ENCODE data around the gene GALM. TPM values are rescaled to one million over a fixed set of nuclear protein-coding genes. Genes with fewer than 3 reads are reported as not detected.

GALM gene
- total and polyA plus RNA-seq, 2 donors (not counting 3 experiments of a cell fraction or from before 2014, with no cell fraction given): 4.8 to 6.1 TPM

- no peak overlapping the region for H3K9ac ChIP-seq (replicated peaks; ENCODE audit: extremely low read depth, insufficient read depth, low read length)
Observed at GRCh38 chr2:38734299-38735058, 68.6 kb downstream of the GALM start.

More at GRCh38 chr2:38734299-38735058, 68.6 kb downstream of the GALM start:
- no peak for DNase-seq (ENCODE audit: low read depth, low spot score)
- intact Hi-C loops (cut with micrococcal nuclease): no loop called here
- Histone ChIP-seq H3K4me3 (replicated peaks in 1 of 3; ENCODE audit: insufficient read depth in 1 of 3, low read depth in 1 of 3, low read length in 3 of 3) (no peak overlapping the region), H3K27ac (ENCODE audit: insufficient read depth, low read depth, low read length) (no peak overlapping the region), H3K27me3 (ENCODE audit: control insufficient read depth in 2 of 2, insufficient read depth in 2 of 2, low read length in 2 of 2) (no peaks in the 10 kb centered on the region), H3K9me1 (replicated peaks; ENCODE audit: control insufficient read depth, extremely low read depth, insufficient read depth, low read length) (no peaks in the 10 kb centered on the region), H4K20me1 (replicated peaks; ENCODE audit: control insufficient read depth, extremely low read depth, insufficient read depth, low read length) (no peaks in the 10 kb centered on the region), H3K4me1 (ENCODE audit: control insufficient read depth, extremely low read depth, insufficient read depth, low read length) (no peaks in the 10 kb centered on the region), H3K4me2 (ENCODE audit: insufficient read depth, low read length) (no peak overlapping the region), H3K36me3 (ENCODE audit: control insufficient read depth in 2 of 2, extremely low read depth in 1 of 2, insufficient read depth in 2 of 2, low read length in 2 of 2) (peaks cover 0 to 9% of the 10 kb centered on the region in 2 experiments), H3K79me2 (ENCODE audit: control insufficient read depth, insufficient read depth, low read length) (no peaks in the 10 kb centered on the region), H3K9me3 (replicated peaks; ENCODE audit: control insufficient read depth, insufficient read depth, low read length) (no peaks in the 10 kb centered on the region), H2AFZ (ENCODE audit: low read depth, low read length) (no peak overlapping the region)
- TF ChIP-seq GATA2 (IDR thresholded peaks at IDR 0.05; ENCODE audit: insufficient read depth, insufficient read length, low read depth, low read length) (no peak), CTCF (IDR thresholded peaks at IDR 0.05; ENCODE audit: extremely low read depth in 1 of 2, insufficient read depth in 1 of 2, low read depth in 1 of 2, low read length in 2 of 2) (no peak), FOS (IDR thresholded peaks at IDR 0.05; ENCODE audit: borderline replicate concordance, insufficient read depth, low read length) (no peak), POLR2A (IDR thresholded peaks at IDR 0.05; ENCODE audit: low read depth, low read length) (no peak), POLR2AphosphoS5 (IDR thresholded peaks at IDR 0.05; ENCODE audit: insufficient read depth, low read depth, low read length) (no peak)
- no peak for FAIRE-seq
- dilution Hi-C loops (cut with MboI; ENCODE audit: extremely low pct_ligation_motif_present, low sequenced_read_pairs): loop anchor here (10.0 kb wide), 1 partner anchor 170 kb away; no protein-coding TSS in a partner anchor
- ChIA-PET POLR2A (interaction anchor here (0.7 to 2.7 kb wide), 4 partner anchors 10 to 138 kb away, joined by 3 to 20 read pairs (median 4); partner anchors contain the start of genes HNRNPLL and SRSF7), CTCF (interaction anchor here (0.6 to 3.1 kb wide), 9 partner anchors 9 to 417 kb away, joined by 3 to 26 read pairs (median 3); no protein-coding TSS in a partner anchor)
- BruUV-seq (replicated peaks): no TSS peak

Measured in endothelial cell of umbilical vein (primary cell).